Measurements from ENCODE around the gene FBXW10. TPM values are rescaled to one million over a fixed set of nuclear protein-coding genes. Genes with fewer than 3 reads are reported as not detected.
"Not testable (repeated sequence)": the region's sequence is repeated elsewhere in the genome, so short reads cannot be mapped to it uniquely, and the experiment has no call there.

The FBXW10 gene
- total RNA-seq, 1 donor from 2014 or later = not detected

DNA sequence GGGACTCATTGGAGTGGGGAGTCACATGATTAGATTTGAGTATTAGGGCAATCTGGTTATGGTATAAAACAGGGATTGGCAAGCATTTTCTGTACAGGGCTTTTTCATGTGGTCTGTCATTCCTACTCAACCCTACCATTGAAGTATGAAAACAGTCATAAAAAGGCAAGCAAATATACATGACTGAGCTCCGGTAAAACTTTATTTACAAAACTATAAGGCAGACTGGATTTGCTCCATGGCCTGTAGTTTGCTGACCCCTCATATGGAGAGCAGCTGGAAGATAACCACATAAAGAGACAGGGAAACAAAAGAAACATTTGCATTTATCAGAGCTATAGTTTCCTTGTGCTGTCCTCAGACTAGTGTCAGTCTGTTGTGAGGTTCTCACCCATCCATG, 83.8 kb downstream of the FBXW10 start:
- not testable (repeated sequence) for H3K9ac ChIP-seq (ENCODE audit: low read depth in 1 of 3, low read length in 3 of 3); H3K27ac ChIP-seq (ENCODE audit: low read depth, low read length); H3K36me3 ChIP-seq (ENCODE audit: control insufficient read depth in 3 of 3, insufficient read depth in 3 of 3, low read length in 3 of 3); H3K4me1 ChIP-seq (ENCODE audit: control insufficient read depth in 3 of 3, insufficient read depth in 3 of 3, low read length in 3 of 3); H3K27me3 ChIP-seq (ENCODE audit: control insufficient read depth in 3 of 3, insufficient read depth in 3 of 3, low read length in 3 of 3); H3K9me3 ChIP-seq (ENCODE audit: control insufficient read depth in 3 of 3, low read length in 3 of 3); H3K4me3 ChIP-seq (ENCODE audit: low read length in 3 of 3)

Small RNAs within 50 kb of the gene (small RNA-seq; reads per million reads assigned to genes)
- not detected for gene AC026271.4

Other genes with a start within 250 kb of the FBXW10 start
- gene TBC1D28, start 99.7 kb upstream of the FBXW10 start, total RNA-seq = not detected
- 1.6 TPM for gene FOXO3B, start 61.7 kb upstream of the FBXW10 start, total RNA-seq
- gene TVP23B, start 37.1 kb downstream of the FBXW10 start, total RNA-seq = 24.5 TPM
- 40.7 TPM for gene PRPSAP2, start 114.1 kb downstream of the FBXW10 start, total RNA-seq
- gene SLC5A10, start 208.1 kb downstream of the FBXW10 start, total RNA-seq = not detected